NCI-H2227 (cell line): ENCODE results near the gene GSTP1.
"Not testable (repeated sequence)": the region's sequence is repeated elsewhere in the genome, so short reads cannot be mapped to it uniquely, and the experiment has no call there.

ENCODE experiments used
- DNase-seq: peaks from one replicate; lab custom pipeline; 2025; ENCODE audit not compliant: unreplicated experiment; lab: John Stamatoyannopoulos, UW

The GSTP1 gene

GRCh38 chr11:67583247-67584204 lies at the start of gene GSTP1:
Gene GSTP1, plus strand, starts transcription at chr11:67583812. Its CDS starts 32 bp downstream, at chr11:67583844.
- peak; percentile 95 for DNase-seq

GRCh38 chr11:67534070-67534679 lies 49.4 kb upstream of the GSTP1 start:
- peak; percentile 22 for DNase-seq

- DNase-seq, result no peak
Observed at GRCh38 chr11:67535561-67535960, 48.1 kb upstream of the GSTP1 start.

GRCh38 chr11:67538306-67538705 lies 45.3 kb upstream of the GSTP1 start:
- no peak for DNase-seq

GRCh38 chr11:67538823-67539505 lies 44.6 kb upstream of the GSTP1 start:
- no peak for DNase-seq

GRCh38 chr11:67539550-67539949 lies 44.1 kb upstream of the GSTP1 start:
- no peak for DNase-seq

GRCh38 chr11:67541198-67541597 lies 42.4 kb upstream of the GSTP1 start:
- DNase-seq, result no peak

- no peak for DNase-seq
Observed at GRCh38 chr11:67542169-67542568, 41.4 kb upstream of the GSTP1 start.

- DNase-seq, result no peak
Observed at GRCh38 chr11:67542971-67543370, 40.6 kb upstream of the GSTP1 start.

- DNase-seq, result no peak
Observed at GRCh38 chr11:67543585-67543984, 40.0 kb upstream of the GSTP1 start.

- no peak for DNase-seq
Observed at GRCh38 chr11:67544616-67545242, 38.9 kb upstream of the GSTP1 start.

- peak; percentile 30 for DNase-seq
Observed at GRCh38 chr11:67545280-67545679, 38.3 kb upstream of the GSTP1 start.

GRCh38 chr11:67548112-67548511 lies 35.5 kb upstream of the GSTP1 start:
- not testable (repeated sequence) for DNase-seq

- DNase-seq, result no peak
Observed at GRCh38 chr11:67548555-67549110, 35.0 kb upstream of the GSTP1 start.

- DNase-seq, result no peak
Observed at GRCh38 chr11:67551127-67551526, 32.5 kb upstream of the GSTP1 start.

GRCh38 chr11:67551697-67552096 lies 31.9 kb upstream of the GSTP1 start:
- not testable (repeated sequence) for DNase-seq

- no peak for DNase-seq
Observed at GRCh38 chr11:67556244-67556643, 27.4 kb upstream of the GSTP1 start.

GRCh38 chr11:67558084-67558772 lies 25.4 kb upstream of the GSTP1 start:
- DNase-seq, result no peak

GRCh38 chr11:67561971-67562619 lies 21.5 kb upstream of the GSTP1 start:
- no peak for DNase-seq
